Activated CD8-positive, alpha-beta T cell treated with anti-CD3 and anti-CD28 coated beads for 36 hours (primary cell): ENCODE data around the gene LRRC15. TPM values are rescaled to one million over a fixed set of nuclear protein-coding genes. Genes with fewer than 3 reads are reported as not detected.

Source experiments
- ATAC-seq: fragments of 200-7000 bp; cut with Tn5 transposase; one replicate; pipeline ENCODE4 v1.10.0; 2021; ENCODE audit warnings: mild to moderate bottlenecking, moderate library complexity
- CTCF ChIA-PET: fragments of 350-600 bp; sonication (Branson Sonifier 250); formaldehyde crosslinking; loops from one replicate; lab custom pipeline; 2021; ENCODE audit warnings: antibody characterized with exemption; lab: Charles Lee
- POLR2A ChIA-PET: fragments of 350-600 bp; sonication (Branson Sonifier 250); formaldehyde crosslinking; loops from one replicate; lab custom pipeline; 2021; ENCODE audit warnings: antibody characterized with exemption; lab: Charles Lee
- DNase-seq: peaks from one replicate; pipeline ENCODE4 v3.0.0-alpha.2; 2020
- H3K27ac Mint-ChIP-seq: one replicate; pipeline ENCODE4 v1.8.0; 2021; ENCODE audit warnings: mild to moderate bottlenecking, mixed read lengths
- H3K27me3 Mint-ChIP-seq: one replicate; pipeline ENCODE4 v1.8.0; 2021; ENCODE audit warnings: mixed read lengths
- H3K36me3 Mint-ChIP-seq: one replicate; pipeline ENCODE4 v1.8.0; 2021; ENCODE audit warnings: low read depth, mixed read lengths
- H3K4me1 Mint-ChIP-seq: one replicate; pipeline ENCODE4 v1.8.0; 2021; ENCODE audit warnings: low read depth, mixed read lengths
- H3K4me3 Mint-ChIP-seq: one replicate; pipeline ENCODE4 v1.8.0; 2021; ENCODE audit warnings: mild to moderate bottlenecking, moderate library complexity, mixed read lengths
- H3K9me3 Mint-ChIP-seq: one replicate; pipeline ENCODE4 v1.8.0; 2021; ENCODE audit warnings: mixed read lengths
- CTCF ChIP-seq: fragments of 200-600 bp; IDR thresholded peaks from one replicate; pipeline ENCODE4 v1.8.0; 2022; ENCODE audit warnings: antibody characterized with exemption, mild to moderate bottlenecking
- intact Hi-C: fragments of 100-400 bp; cut with micrococcal nuclease; formaldehyde crosslinking; loops from one replicate; pipeline ENCODE4 v1.10.0; 2022
- total RNA-seq, 2 experiments: library from RNA; stranded (reverse); gene quantifications; one replicate each; pipeline ENCODE4 v1.2.3, GENCODE V29; 2021

LRRC15 gene
- total RNA-seq, 2 experiments from 2014 or later = not detected

DNA sequence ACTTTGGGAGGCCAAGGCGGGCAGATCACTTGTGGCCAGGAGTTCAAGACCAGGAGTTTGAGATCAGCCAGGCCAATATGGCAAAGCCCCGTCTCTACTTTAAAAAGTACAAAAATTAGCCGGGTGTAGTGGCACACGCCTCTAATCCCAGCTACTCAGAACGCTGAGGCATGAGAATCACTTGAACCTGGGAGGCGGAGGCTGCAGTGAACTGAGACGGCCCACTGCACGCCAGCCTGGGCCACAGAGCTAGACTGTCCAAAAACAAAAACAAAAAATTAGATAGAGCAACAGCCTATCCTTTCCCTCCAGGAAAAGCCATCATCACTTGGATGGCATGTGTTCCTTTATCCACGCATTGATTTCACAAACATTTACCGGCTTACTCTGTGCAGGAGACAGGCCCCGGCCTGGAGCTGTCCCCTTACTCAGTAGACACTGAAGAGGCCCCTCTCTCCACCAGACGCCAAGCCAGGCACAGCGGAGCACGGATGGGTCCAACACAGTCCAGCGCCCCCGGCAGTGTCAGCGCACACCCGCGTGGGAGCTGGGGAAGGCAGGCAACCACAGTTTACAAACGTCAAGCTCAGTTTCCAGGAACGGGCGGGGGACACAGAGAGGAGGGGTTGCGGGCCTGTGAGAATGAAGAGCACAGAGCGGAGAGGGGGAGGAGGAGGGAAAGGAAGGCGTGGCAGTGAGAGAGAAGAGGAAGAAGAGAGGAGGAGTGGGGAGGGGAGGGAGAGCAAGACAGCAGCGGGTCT lies 26.4 kb upstream of the LRRC15 start:
- peaks cover 1% of the 10 kb centered on the region for H3K9me3 Mint-ChIP-seq
- H3K36me3 Mint-ChIP-seq = no peaks in the 10 kb centered on the region
- ChIA-PET POLR2A (interaction anchor here (0.5 to 3.5 kb wide), 4 partner anchors 10 to 276 kb away, joined by 3 to 21 read pairs (median 4); partner anchors contain the start of gene LSG1), CTCF (interaction anchor here (0.6 to 15.5 kb wide), 10 partner anchors 8 to 199 kb away, joined by 3 to 188 read pairs (median 4); no protein-coding TSS in a partner anchor)
- intact Hi-C loops = no loop called here
- peak overlapping the region; percentile 61 for H3K4me3 Mint-ChIP-seq
- ATAC-seq (peak; percentile 79), DNase-seq (peak; percentile 85)
- H3K27ac Mint-ChIP-seq = peak overlapping the region; percentile 72
- peaks cover 55% of the 10 kb centered on the region for H3K4me1 Mint-ChIP-seq
- no peak for TF ChIP-seq CTCF
- H3K27me3 Mint-ChIP-seq = peaks cover 18% of the 10 kb centered on the region

DNA sequence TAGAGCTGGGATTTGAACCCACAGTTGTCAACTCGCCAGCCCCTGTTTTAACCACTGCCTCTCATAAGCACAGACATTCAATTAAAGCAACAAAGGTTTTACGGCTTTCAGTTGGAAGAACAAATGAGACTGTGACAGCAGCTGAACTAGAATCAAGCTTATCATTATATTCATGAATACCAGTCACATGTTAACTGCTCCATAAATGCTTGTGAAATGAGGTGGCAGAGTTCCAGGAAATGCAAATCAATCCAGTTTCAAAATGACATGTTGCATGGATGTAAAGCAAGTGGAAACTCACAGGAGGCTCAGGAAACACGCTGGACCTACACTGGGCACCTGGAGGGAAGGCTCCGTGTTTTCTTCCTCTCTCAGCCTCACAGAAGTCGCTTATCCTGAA lies 25.7 kb upstream of the LRRC15 start:
- ChIA-PET POLR2A (interaction anchor here (0.7 to 3.5 kb wide), 2 partner anchors 9 to 12 kb away, joined by 4 to 21 read pairs; no protein-coding TSS in a partner anchor), CTCF (interaction anchor here (0.6 to 15.5 kb wide), 6 partner anchors 9 to 95 kb away, joined by 3 to 188 read pairs (median 14); no protein-coding TSS in a partner anchor)
- H3K27me3 Mint-ChIP-seq = peaks cover 18% of the 10 kb centered on the region
- intact Hi-C loops = no loop called here
- H3K4me1 Mint-ChIP-seq = peaks cover 55% of the 10 kb centered on the region
- ATAC-seq (no peak), DNase-seq (peak; percentile 24)
- H3K9me3 Mint-ChIP-seq = peaks cover 6% of the 10 kb centered on the region
- peak overlapping the region; percentile 72 for H3K27ac Mint-ChIP-seq
- H3K36me3 Mint-ChIP-seq = no peaks in the 10 kb centered on the region
- peak overlapping the region; percentile 61 for H3K4me3 Mint-ChIP-seq
- no peak for TF ChIP-seq CTCF

GRCh38 chr3:194392576-194392975 lies 23.0 kb upstream of the LRRC15 start:
- Mint-ChIP-seq H3K4me3 (no peak overlapping the region), H3K9me3 (peaks cover 6% of the 10 kb centered on the region), H3K36me3 (no peaks in the 10 kb centered on the region), H3K4me1 (peaks cover 29% of the 10 kb centered on the region), H3K27me3 (peaks cover 4% of the 10 kb centered on the region), H3K27ac (no peak overlapping the region)
- no peak for ATAC-seq
- ChIA-PET POLR2A (no interaction called here), CTCF (interaction anchor here (1.4 to 1.7 kb wide), 3 partner anchors 11 to 49 kb away, joined by 3 to 8 read pairs (median 8); no protein-coding TSS in a partner anchor)
- intact Hi-C loops = no loop called here
- TF ChIP-seq CTCF = no peak
- no peak for DNase-seq

DNA sequence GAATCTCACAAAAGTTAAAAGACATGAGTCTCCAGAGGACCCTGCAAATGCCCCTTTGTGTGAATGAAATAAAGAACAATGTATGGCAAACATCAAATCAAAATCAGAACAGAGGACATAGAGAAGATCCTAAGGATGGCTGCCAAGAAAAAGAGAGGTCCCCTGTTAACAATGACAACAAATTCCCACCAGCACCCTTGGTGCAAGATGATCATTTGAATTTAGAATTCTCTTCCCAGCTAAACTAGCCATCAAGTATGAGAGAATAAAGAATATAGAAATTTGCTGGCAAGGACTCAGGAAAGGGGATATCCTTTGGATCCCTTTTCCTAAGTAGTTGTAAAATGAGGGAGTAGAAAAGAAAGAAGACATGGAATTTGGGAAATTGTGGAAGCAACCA lies 21.3 kb upstream of the LRRC15 start:
- POLR2A ChIA-PET = no interaction called here
- ATAC-seq (no peak), DNase-seq (no peak)
- Mint-ChIP-seq H3K9me3 (peaks cover 6% of the 10 kb centered on the region), H3K27me3 (no peaks in the 10 kb centered on the region), H3K36me3 (no peaks in the 10 kb centered on the region), H3K27ac (no peak overlapping the region), H3K4me3 (no peak overlapping the region), H3K4me1 (peaks cover 15% of the 10 kb centered on the region)
- CTCF ChIA-PET = interaction anchor here (2.4 kb wide), 1 partner anchor 57 kb away, joined by 11 read pairs; no protein-coding TSS in a partner anchor
- TF ChIP-seq CTCF = no peak
- intact Hi-C loops = no loop called here

- no peak overlapping the region for H3K4me3 Mint-ChIP-seq
- ATAC-seq (no peak), DNase-seq (no peak)
- no peak overlapping the region for H3K27ac Mint-ChIP-seq
- intact Hi-C loops = no loop called here
- no peaks in the 10 kb centered on the region for H3K27me3 Mint-ChIP-seq
- no peaks in the 10 kb centered on the region for H3K4me1 Mint-ChIP-seq
- ChIA-PET POLR2A (interaction anchor here (1.2 kb wide), 1 partner anchor 101 kb away, joined by 4 read pairs; no protein-coding TSS in a partner anchor), CTCF (interaction anchor here (2.4 kb wide), 1 partner anchor 55 kb away, joined by 11 read pairs; no protein-coding TSS in a partner anchor)
- TF ChIP-seq CTCF = no peak
- no peaks in the 10 kb centered on the region for H3K36me3 Mint-ChIP-seq
- peaks cover 6% of the 10 kb centered on the region for H3K9me3 Mint-ChIP-seq
Measured at GRCh38 chr3:194389269-194389668, 19.7 kb upstream of the LRRC15 start.
